HEK293 (cell line): ENCODE data around the gene CBX8.

ENCODE experiments used
- FEZF1 ChIP-seq: fragments of 450-650 bp; formaldehyde crosslinking; IDR thresholded peaks from 2 replicates; pipeline ENCODE4 v1.5.1; 2016; ENCODE audit warnings: missing biosample characterization, missing genetic modification characterization
- KLF1 ChIP-seq: fragments of 450-650 bp; formaldehyde crosslinking; IDR thresholded peaks from 2 replicates; pipeline ENCODE4 v1.5.1; 2016; ENCODE audit warnings: missing biosample characterization, missing genetic modification characterization
- KLF10 ChIP-seq: fragments of 450-650 bp; IDR thresholded peaks from 2 replicates; pipeline ENCODE4 v1.5.1; 2018; ENCODE audit warnings: missing biosample characterization, mild to moderate bottlenecking, missing genetic modification characterization
- KLF8 ChIP-seq: fragments of 450-650 bp; formaldehyde crosslinking; IDR thresholded peaks from 2 replicates; pipeline ENCODE4 v1.5.1; 2016; ENCODE audit warnings: missing biosample characterization, missing genetic modification characterization
- KLF9 ChIP-seq: fragments of 450-650 bp; formaldehyde crosslinking; IDR thresholded peaks from 2 replicates; pipeline ENCODE4 v1.5.1; 2016; ENCODE audit warnings: missing biosample characterization, missing genetic modification characterization, low read depth
- OSR2 ChIP-seq: fragments of 450-650 bp; formaldehyde crosslinking; IDR thresholded peaks from 2 replicates; pipeline ENCODE4 v1.5.1; 2016; ENCODE audit warnings: missing biosample characterization, missing genetic modification characterization
- RBAK ChIP-seq: fragments of 450-650 bp; formaldehyde crosslinking; IDR thresholded peaks from 2 replicates; pipeline ENCODE4 v1.5.1; 2016; ENCODE audit warnings: missing biosample characterization, missing genetic modification characterization
- REPIN1 ChIP-seq: fragments of 450-650 bp; formaldehyde crosslinking; IDR thresholded peaks from 2 replicates; pipeline ENCODE4 v1.5.1; 2017; ENCODE audit warnings: missing biosample characterization, missing genetic modification characterization, low read depth
- SCRT1 ChIP-seq: fragments of 450-650 bp; formaldehyde crosslinking; IDR thresholded peaks from 2 replicates; pipeline ENCODE4 v1.5.1; 2016; ENCODE audit warnings: missing biosample characterization, missing genetic modification characterization, borderline replicate concordance
- ZBTB20 ChIP-seq: fragments of 450-650 bp; formaldehyde crosslinking; IDR thresholded peaks from 2 replicates; pipeline ENCODE4 v1.5.1; 2016; ENCODE audit warnings: missing biosample characterization, missing genetic modification characterization
- ZBTB48 ChIP-seq: fragments of 450-650 bp; formaldehyde crosslinking; IDR thresholded peaks from 2 replicates; pipeline ENCODE4 v1.5.1; 2016; ENCODE audit warnings: missing biosample characterization, missing genetic modification characterization
- ZNF114 ChIP-seq: fragments of 450-650 bp; formaldehyde crosslinking; IDR thresholded peaks from 2 replicates; pipeline ENCODE4 v1.5.0; 2017; ENCODE audit warnings: missing biosample characterization, missing genetic modification characterization
- ZNF121 ChIP-seq: fragments of 450-650 bp; formaldehyde crosslinking; IDR thresholded peaks from 2 replicates; pipeline ENCODE4 v1.5.1; 2016; ENCODE audit warnings: missing biosample characterization, missing genetic modification characterization
- ZNF19 ChIP-seq: fragments of 450-650 bp; formaldehyde crosslinking; IDR thresholded peaks from 2 replicates; pipeline ENCODE4; 2016; ENCODE audit warnings: missing biosample characterization, missing genetic modification characterization, low read depth
- ZNF202 ChIP-seq: fragments of 450-650 bp; formaldehyde crosslinking; IDR thresholded peaks from 2 replicates; pipeline ENCODE4 v1.5.1; 2016; ENCODE audit warnings: missing biosample characterization, missing genetic modification characterization, borderline replicate concordance
- ZNF324 ChIP-seq: fragments of 450-650 bp; formaldehyde crosslinking; IDR thresholded peaks from 2 replicates; pipeline ENCODE4 v1.5.1; 2016; ENCODE audit warnings: missing biosample characterization, missing genetic modification characterization
- ZNF366 ChIP-seq: fragments of 450-650 bp; formaldehyde crosslinking; conservative IDR thresholded peaks from 2 replicates; pipeline ENCODE4 v1.5.1; 2016; ENCODE audit warnings: missing biosample characterization, missing genetic modification characterization
- ZNF549 ChIP-seq: fragments of 450-650 bp; IDR thresholded peaks from 2 replicates; pipeline ENCODE4 v1.5.1; 2018; ENCODE audit warnings: missing biosample characterization, missing genetic modification characterization, mild to moderate bottlenecking, inconsistent platforms, moderate library complexity
- ZNF629 ChIP-seq: fragments of 450-650 bp; formaldehyde crosslinking; IDR thresholded peaks from 2 replicates; pipeline ENCODE4 v1.5.1; 2017; ENCODE audit warnings: missing biosample characterization, missing genetic modification characterization
- ZNF664 ChIP-seq: fragments of 450-650 bp; formaldehyde crosslinking; IDR thresholded peaks from 2 replicates; pipeline ENCODE4 v1.5.1; 2016; ENCODE audit warnings: missing biosample characterization, missing genetic modification characterization
- ZNF768 ChIP-seq: fragments of 450-650 bp; formaldehyde crosslinking; IDR thresholded peaks from 2 replicates; pipeline ENCODE4 v1.5.1; 2018; ENCODE audit warnings: missing biosample characterization, mild to moderate bottlenecking, missing genetic modification characterization
- ZNF777 ChIP-seq: fragments of 450-650 bp; formaldehyde crosslinking; IDR thresholded peaks from 2 replicates; pipeline ENCODE4 v1.5.1; 2017; ENCODE audit warnings: missing biosample characterization, missing genetic modification characterization, borderline replicate concordance
- ZNF837 ChIP-seq: fragments of 450-650 bp; formaldehyde crosslinking; IDR thresholded peaks from 2 replicates; pipeline ENCODE4 v1.5.1; 2016; ENCODE audit warnings: missing biosample characterization, missing genetic modification characterization
- ZSCAN16 ChIP-seq: fragments of 450-650 bp; formaldehyde crosslinking; IDR thresholded peaks from 2 replicates; pipeline ENCODE4 v1.5.1; 2016; ENCODE audit warnings: missing biosample characterization, missing genetic modification characterization
- TF ChIP-seq, protein P1 (sequence below): fragments of 450-650 bp; IDR thresholded peaks from 2 replicates; pipeline ENCODE4 v1.5.1; 2018; ENCODE audit warnings: missing biosample characterization, mild to moderate bottlenecking, missing genetic modification characterization
- TF ChIP-seq, protein P2 (sequence below): fragments of 450-650 bp; IDR thresholded peaks from 2 replicates; pipeline ENCODE4 v1.5.1; 2018; ENCODE audit warnings: missing biosample characterization, missing genetic modification characterization
- TF ChIP-seq, protein P3 (sequence below): fragments of 450-650 bp; formaldehyde crosslinking; IDR thresholded peaks from 2 replicates; pipeline ENCODE4 v1.5.1; 2016; ENCODE audit warnings: missing biosample characterization, missing genetic modification characterization, borderline replicate concordance
- TF ChIP-seq, protein P4 (sequence below): fragments of 450-650 bp; formaldehyde crosslinking; IDR thresholded peaks from 2 replicates; pipeline ENCODE4 v1.5.1; 2017; ENCODE audit warnings: missing biosample characterization, mild to moderate bottlenecking, missing genetic modification characterization, moderate library complexity
- TF ChIP-seq, protein P5 (sequence below): fragments of 450-650 bp; formaldehyde crosslinking; IDR thresholded peaks from 2 replicates; pipeline ENCODE4 v1.5.1; 2016; ENCODE audit warnings: missing biosample characterization, missing genetic modification characterization

Gene CBX8

DNA sequence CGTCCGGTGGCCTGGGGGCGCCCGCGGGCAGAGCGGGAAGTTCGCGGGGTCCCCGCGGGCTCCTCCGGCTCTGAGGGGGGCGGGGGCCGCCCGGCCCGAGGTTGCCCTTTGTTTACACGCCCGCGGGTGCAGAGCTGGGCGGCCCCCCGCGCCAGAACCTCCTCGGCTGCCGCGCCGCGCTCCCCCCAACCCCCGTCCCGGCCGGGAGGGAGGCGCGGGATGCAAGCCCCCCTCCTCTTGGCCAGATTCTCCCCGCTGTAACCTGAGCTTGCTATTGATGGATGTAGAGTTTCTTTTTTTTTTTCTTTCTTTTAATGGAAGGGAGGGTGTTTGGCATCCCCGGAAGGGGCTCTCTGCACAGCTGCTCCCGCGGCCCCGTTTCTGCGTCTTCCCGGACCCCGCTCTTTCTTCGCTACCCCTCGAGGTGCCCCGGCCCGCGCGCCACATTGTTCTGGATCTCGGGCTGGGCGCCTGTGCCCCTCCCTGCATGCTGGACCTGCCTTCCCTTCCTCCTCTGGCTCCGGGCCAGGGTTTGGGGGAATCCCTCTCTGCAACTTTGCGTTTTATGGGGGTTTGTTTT lies 18.3 kb downstream of the CBX8 start (continued):
- 0 out of 2 replicates have a peak, but pooled peaks have one; percentile 13 for TF ChIP-seq KLF8 (tag by site-specific recombination)
- TF ChIP-seq, protein P1, sequence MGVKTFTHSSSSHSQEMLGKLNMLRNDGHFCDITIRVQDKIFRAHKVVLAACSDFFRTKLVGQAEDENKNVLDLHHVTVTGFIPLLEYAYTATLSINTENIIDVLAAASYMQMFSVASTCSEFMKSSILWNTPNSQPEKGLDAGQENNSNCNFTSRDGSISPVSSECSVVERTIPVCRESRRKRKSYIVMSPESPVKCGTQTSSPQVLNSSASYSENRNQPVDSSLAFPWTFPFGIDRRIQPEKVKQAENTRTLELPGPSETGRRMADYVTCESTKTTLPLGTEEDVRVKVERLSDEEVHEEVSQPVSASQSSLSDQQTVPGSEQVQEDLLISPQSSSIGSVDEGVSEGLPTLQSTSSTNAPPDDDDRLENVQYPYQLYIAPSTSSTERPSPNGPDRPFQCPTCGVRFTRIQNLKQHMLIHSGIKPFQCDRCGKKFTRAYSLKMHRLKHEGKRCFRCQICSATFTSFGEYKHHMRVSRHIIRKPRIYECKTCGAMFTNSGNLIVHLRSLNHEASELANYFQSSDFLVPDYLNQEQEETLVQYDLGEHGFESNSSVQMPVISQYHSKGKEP = peak; percentile 74
- no peak for TF ChIP-seq ZNF19
- no peak for TF ChIP-seq ZNF121
- peak; percentile 45; the same call in 1 of the 2 replicates for TF ChIP-seq ZNF777
- TF ChIP-seq ZNF837 (tag by site-specific recombination) = no peak
- no peak for TF ChIP-seq ZNF202 (tag by site-specific recombination)
- TF ChIP-seq, protein P2, sequence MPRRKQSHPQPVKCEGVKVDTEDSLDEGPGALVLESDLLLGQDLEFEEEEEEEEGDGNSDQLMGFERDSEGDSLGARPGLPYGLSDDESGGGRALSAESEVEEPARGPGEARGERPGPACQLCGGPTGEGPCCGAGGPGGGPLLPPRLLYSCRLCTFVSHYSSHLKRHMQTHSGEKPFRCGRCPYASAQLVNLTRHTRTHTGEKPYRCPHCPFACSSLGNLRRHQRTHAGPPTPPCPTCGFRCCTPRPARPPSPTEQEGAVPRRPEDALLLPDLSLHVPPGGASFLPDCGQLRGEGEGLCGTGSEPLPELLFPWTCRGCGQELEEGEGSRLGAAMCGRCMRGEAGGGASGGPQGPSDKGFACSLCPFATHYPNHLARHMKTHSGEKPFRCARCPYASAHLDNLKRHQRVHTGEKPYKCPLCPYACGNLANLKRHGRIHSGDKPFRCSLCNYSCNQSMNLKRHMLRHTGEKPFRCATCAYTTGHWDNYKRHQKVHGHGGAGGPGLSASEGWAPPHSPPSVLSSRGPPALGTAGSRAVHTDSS (tag by site-specific recombination) = no peak
- TF ChIP-seq, protein P3, sequence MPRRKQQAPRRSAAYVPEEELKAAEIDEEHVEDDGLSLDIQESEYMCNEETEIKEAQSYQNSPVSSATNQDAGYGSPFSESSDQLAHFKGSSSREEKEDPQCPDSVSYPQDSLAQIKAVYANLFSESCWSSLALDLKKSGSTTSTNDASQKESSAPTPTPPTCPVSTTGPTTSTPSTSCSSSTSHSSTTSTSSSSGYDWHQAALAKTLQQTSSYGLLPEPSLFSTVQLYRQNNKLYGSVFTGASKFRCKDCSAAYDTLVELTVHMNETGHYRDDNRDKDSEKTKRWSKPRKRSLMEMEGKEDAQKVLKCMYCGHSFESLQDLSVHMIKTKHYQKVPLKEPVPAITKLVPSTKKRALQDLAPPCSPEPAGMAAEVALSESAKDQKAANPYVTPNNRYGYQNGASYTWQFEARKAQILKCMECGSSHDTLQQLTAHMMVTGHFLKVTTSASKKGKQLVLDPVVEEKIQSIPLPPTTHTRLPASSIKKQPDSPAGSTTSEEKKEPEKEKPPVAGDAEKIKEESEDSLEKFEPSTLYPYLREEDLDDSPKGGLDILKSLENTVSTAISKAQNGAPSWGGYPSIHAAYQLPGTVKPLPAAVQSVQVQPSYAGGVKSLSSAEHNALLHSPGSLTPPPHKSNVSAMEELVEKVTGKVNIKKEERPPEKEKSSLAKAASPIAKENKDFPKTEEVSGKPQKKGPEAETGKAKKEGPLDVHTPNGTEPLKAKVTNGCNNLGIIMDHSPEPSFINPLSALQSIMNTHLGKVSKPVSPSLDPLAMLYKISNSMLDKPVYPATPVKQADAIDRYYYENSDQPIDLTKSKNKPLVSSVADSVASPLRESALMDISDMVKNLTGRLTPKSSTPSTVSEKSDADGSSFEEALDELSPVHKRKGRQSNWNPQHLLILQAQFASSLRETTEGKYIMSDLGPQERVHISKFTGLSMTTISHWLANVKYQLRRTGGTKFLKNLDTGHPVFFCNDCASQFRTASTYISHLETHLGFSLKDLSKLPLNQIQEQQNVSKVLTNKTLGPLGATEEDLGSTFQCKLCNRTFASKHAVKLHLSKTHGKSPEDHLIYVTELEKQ (tag by site-specific recombination) = no peak
- TF ChIP-seq ZNF549 = no peak
- no peak for TF ChIP-seq SCRT1 (tag by site-specific recombination)
- TF ChIP-seq, protein P4, sequence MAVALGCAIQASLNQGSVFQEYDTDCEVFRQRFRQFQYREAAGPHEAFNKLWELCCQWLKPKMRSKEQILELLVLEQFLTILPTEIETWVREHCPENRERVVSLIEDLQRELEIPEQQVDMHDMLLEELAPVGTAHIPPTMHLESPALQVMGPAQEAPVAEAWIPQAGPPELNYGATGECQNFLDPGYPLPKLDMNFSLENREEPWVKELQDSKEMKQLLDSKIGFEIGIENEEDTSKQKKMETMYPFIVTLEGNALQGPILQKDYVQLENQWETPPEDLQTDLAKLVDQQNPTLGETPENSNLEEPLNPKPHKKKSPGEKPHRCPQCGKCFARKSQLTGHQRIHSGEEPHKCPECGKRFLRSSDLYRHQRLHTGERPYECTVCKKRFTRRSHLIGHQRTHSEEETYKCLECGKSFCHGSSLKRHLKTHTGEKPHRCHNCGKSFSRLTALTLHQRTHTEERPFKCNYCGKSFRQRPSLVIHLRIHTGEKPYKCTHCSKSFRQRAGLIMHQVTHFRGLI (tag by site-specific recombination) = peak; percentile 43; the same call in 1 of the 2 replicates
- TF ChIP-seq KLF9 (tag by site-specific recombination) = no peak
- TF ChIP-seq ZNF768 (tag by site-specific recombination) = no peak
- TF ChIP-seq, protein P5, sequence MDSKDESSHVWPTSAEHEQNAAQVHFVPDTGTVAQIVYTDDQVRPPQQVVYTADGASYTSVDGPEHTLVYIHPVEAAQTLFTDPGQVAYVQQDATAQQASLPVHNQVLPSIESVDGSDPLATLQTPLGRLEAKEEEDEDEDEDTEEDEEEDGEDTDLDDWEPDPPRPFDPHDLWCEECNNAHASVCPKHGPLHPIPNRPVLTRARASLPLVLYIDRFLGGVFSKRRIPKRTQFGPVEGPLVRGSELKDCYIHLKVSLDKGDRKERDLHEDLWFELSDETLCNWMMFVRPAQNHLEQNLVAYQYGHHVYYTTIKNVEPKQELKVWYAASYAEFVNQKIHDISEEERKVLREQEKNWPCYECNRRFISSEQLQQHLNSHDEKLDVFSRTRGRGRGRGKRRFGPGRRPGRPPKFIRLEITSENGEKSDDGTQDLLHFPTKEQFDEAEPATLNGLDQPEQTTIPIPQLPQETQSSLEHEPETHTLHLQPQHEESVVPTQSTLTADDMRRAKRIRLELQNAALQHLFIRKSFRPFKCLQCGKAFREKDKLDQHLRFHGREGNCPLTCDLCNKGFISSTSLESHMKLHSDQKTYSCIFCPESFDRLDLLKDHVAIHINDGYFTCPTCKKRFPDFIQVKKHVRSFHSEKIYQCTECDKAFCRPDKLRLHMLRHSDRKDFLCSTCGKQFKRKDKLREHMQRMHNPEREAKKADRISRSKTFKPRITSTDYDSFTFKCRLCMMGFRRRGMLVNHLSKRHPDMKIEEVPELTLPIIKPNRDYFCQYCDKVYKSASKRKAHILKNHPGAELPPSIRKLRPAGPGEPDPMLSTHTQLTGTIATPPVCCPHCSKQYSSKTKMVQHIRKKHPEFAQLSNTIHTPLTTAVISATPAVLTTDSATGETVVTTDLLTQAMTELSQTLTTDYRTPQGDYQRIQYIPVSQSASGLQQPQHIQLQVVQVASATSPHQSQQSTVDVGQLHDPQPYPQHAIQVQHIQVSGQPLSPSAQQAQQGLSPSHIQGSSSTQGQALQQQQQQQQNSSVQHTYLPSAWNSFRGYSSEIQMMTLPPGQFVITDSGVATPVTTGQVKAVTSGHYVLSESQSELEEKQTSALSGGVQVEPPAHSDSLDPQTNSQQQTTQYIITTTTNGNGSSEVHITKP (tag by site-specific recombination) = peak; percentile 72
- TF ChIP-seq RBAK (tag by site-specific recombination) = no peak
- TF ChIP-seq ZNF629 (tag by site-specific recombination) = peak; percentile 54; the same call in 1 of the 2 replicates
- peak; percentile 71; the same call in 1 of the 2 replicates for TF ChIP-seq KLF10 (tag by site-specific recombination)
- peak; percentile 48 for TF ChIP-seq ZNF366 (tag by site-specific recombination)
- TF ChIP-seq REPIN1 (tag by site-specific recombination) = no peak; the same call in 1 of the 2 replicates
- TF ChIP-seq ZNF324 (tag by site-specific recombination) = peak; percentile 48; the same call in 1 of the 2 replicates
- peak; percentile 64 for TF ChIP-seq ZBTB20 (tag by site-specific recombination)
- TF ChIP-seq ZNF114 (tag by site-specific recombination) = no peak
- TF ChIP-seq ZSCAN16 = peak; percentile 38; the same call in 1 of the 2 replicates
- TF ChIP-seq ZNF664 (tag by site-specific recombination) = no peak
- peak; percentile 41; the same call in 1 of the 2 replicates for TF ChIP-seq ZBTB48
- peak; percentile 23; the same call in 1 of the 2 replicates for TF ChIP-seq KLF1 (tag by site-specific recombination)
- TF ChIP-seq OSR2 (tag by site-specific recombination) = no peak
- no peak; the same call in 1 of the 2 replicates for TF ChIP-seq FEZF1 (tag by site-specific recombination)
